Renal cortex interstitium (tissue), 11 donors: ENCODE results near the gene TTC39B. TPM values are rescaled to one million over a fixed set of nuclear protein-coding genes. Genes with fewer than 3 reads are reported as not detected.

Experiments used
- DNase-seq, 11 donors: peaks; one replicate each; pipeline ENCODE4 v3.0.0-alpha.2; 2013; ENCODE audit warnings: low read depth in 9 of 11, low spot score in 4 of 11; ENCODE audit errors: extremely low read depth in 1 of 11
- polyA plus RNA-seq, 3 donors: library from polyadenylated mRNA; unstranded; fragments of 120-200 nt; gene quantifications; one replicate each; pipeline ENCODE4 v1.2.1, GENCODE V29; 2013; ENCODE audit not compliant: insufficient read length in 3 of 3

The TTC39B gene
- polyA plus RNA-seq, 3 donors, result 6.6 to 9.0 (median 7.5) TPM

- DNase-seq, result no peak
Measured at GRCh38 chr9:15308511-15308910, 1.5 kb upstream of the TTC39B start.

- DNase-seq, result no peak
Measured at GRCh38 chr9:15307523-15307841, 466 bp upstream of the TTC39B start.

- DNase-seq, result peak in 9 of 11 donors; percentile 45 to 74 (median 56)
Measured at GRCh38 chr9:15306068-15306756, 804 bp downstream of the TTC39B start.

GRCh38 chr9:15305470-15305869, 1.5 kb downstream of the TTC39B start:
- DNase-seq, result no peak

GRCh38 chr9:15304632-15305031, 2.4 kb downstream of the TTC39B start:
- no peak for DNase-seq

- no peak for DNase-seq
Measured at GRCh38 chr9:15300218-15300617, 6.8 kb downstream of the TTC39B start.

- no peak for DNase-seq
Measured at GRCh38 chr9:15299374-15299939, 7.6 kb downstream of the TTC39B start.

- DNase-seq, result no peak
Measured at GRCh38 chr9:15298362-15298761, 8.7 kb downstream of the TTC39B start.

GRCh38 chr9:15295761-15296405, 11.1 kb downstream of the TTC39B start:
- peak in 3 of 11 donors; percentile 36 to 52 (median 39) for DNase-seq

GRCh38 chr9:15294604-15295003, 12.4 kb downstream of the TTC39B start:
- DNase-seq, result no peak

GRCh38 chr9:15293804-15294316, 13.2 kb downstream of the TTC39B start:
- DNase-seq, result peak in 3 of 11 donors; percentile 42 to 61 (median 46)

GRCh38 chr9:15293084-15293483, 13.9 kb downstream of the TTC39B start:
- no peak for DNase-seq

GRCh38 chr9:15289603-15290002, 17.4 kb downstream of the TTC39B start:
- DNase-seq, result no peak

GRCh38 chr9:15287309-15287708, 19.7 kb downstream of the TTC39B start:
- DNase-seq, result no peak

GRCh38 chr9:15286161-15286821, 20.7 kb downstream of the TTC39B start:
- DNase-seq, result no peak

GRCh38 chr9:15282567-15283285, 24.3 kb downstream of the TTC39B start:
- no peak for DNase-seq

- DNase-seq, result no peak
Measured at GRCh38 chr9:15280647-15281046, 26.4 kb downstream of the TTC39B start.

GRCh38 chr9:15278839-15279238, 28.2 kb downstream of the TTC39B start:
- no peak for DNase-seq

GRCh38 chr9:15278091-15278687, 28.8 kb downstream of the TTC39B start:
- DNase-seq, result no peak
